Amygdala (tissue), 56 donors: ENCODE results near the gene F2R.
A peak's percentile ranks its signal among the peaks of the same experiment; 100 is the strongest.
"Not testable (repeated sequence)": the region's sequence is repeated elsewhere in the genome, so short reads cannot be mapped to it uniquely, and the experiment has no call there.

Experiments
- DNase-seq, 56 donors: peaks; one replicate each; lab custom pipeline; 2025; lab: John Stamatoyannopoulos, UW

Gene F2R

GRCh38 chr5:76715736-76716455, at the start of gene F2R:
TSS of gene F2R (plus strand) at chr5:76716126. CDS start at chr5:76716308, 182 bp downstream.
- DNase-seq, result peak in 7 of 56 donors; percentile 1 to 32 (median 7)

- DNase-seq, result no peak
These were observed 48.4 kb upstream of the F2R start for GRCh38 chr5:76667495-76667894.

- no peak for DNase-seq
These were observed 46.7 kb upstream of the F2R start for GRCh38 chr5:76669245-76669644.

GRCh38 chr5:76670508-76670907, 45.4 kb upstream of the F2R start:
- no peak for DNase-seq

GRCh38 chr5:76672242-76672641, 43.7 kb upstream of the F2R start:
- no peak for DNase-seq

- no peak for DNase-seq
These were observed 42.8 kb upstream of the F2R start for GRCh38 chr5:76673125-76673524.

GRCh38 chr5:76674330-76675066, 41.4 kb upstream of the F2R start:
- DNase-seq, result no peak

- no peak for DNase-seq
These were observed 40.6 kb upstream of the F2R start for GRCh38 chr5:76675364-76675763.

GRCh38 chr5:76677849-76678472, 38.0 kb upstream of the F2R start:
- DNase-seq, result no peak

GRCh38 chr5:76679231-76679630, 36.7 kb upstream of the F2R start:
- DNase-seq, result peak in 2 of 56 donors; percentile 1 to 3

GRCh38 chr5:76680826-76681225, 35.1 kb upstream of the F2R start:
- not testable (repeated sequence) for DNase-seq

- no peak for DNase-seq
These were observed 34.6 kb upstream of the F2R start for GRCh38 chr5:76681287-76681686.

GRCh38 chr5:76682387-76682786, 33.5 kb upstream of the F2R start:
- DNase-seq, result no peak

GRCh38 chr5:76683816-76684731, 31.9 kb upstream of the F2R start:
- no peak for DNase-seq

- DNase-seq, result no peak
These were observed 31.0 kb upstream of the F2R start for GRCh38 chr5:76684756-76685519.

- no peak for DNase-seq
These were observed 30.2 kb upstream of the F2R start for GRCh38 chr5:76685704-76686103.

GRCh38 chr5:76688212-76688611, 27.7 kb upstream of the F2R start:
- no peak for DNase-seq

GRCh38 chr5:76688836-76689235, 27.1 kb upstream of the F2R start:
- DNase-seq, result no peak

- no peak for DNase-seq
These were observed 26.4 kb upstream of the F2R start for GRCh38 chr5:76689321-76690036.
